Mesenteric fat pad (tissue), 1 donor: ENCODE results near the gene RUFY2. TPM values are rescaled to one million over a fixed set of nuclear protein-coding genes. Genes with fewer than 3 reads are reported as not detected.

Experiments
- DNase-seq: peaks from one replicate; pipeline ENCODE4 v3.0.0-alpha.2; 2020; ENCODE audit warnings: low spot score
- total RNA-seq: library from RNA; stranded (reverse); fragmentation: NEBNext Ultra II Directional; extraction: Animal tissue kit (Norgen Biotek cat#: 25700); gene quantifications from one replicate; pipeline ENCODE4 v1.2.1, GENCODE V29; 2021
- donor health status: DM: yes; HTN: yes; CAD: no.

Gene RUFY2
- total RNA-seq, 1 donor from 2014 or later = 21.2 TPM

GRCh38 chr10:68364101-68364886 is 42.8 kb downstream of the RUFY2 start:
- no peak for DNase-seq

GRCh38 chr10:68362590-68362989 is 44.5 kb downstream of the RUFY2 start:
- DNase-seq = no peak

- DNase-seq = no peak
Measured at GRCh38 chr10:68359189-68359588, 47.9 kb downstream of the RUFY2 start.

- no peak for DNase-seq
Measured at GRCh38 chr10:68353537-68353936, 53.5 kb downstream of the RUFY2 start.

GRCh38 chr10:68348265-68348741 is 58.8 kb downstream of the RUFY2 start:
- no peak for DNase-seq

GRCh38 chr10:68346774-68347173 is 60.3 kb downstream of the RUFY2 start:
- DNase-seq = no peak

GRCh38 chr10:68345621-68346020 is 61.5 kb downstream of the RUFY2 start:
- DNase-seq = no peak

- no peak for DNase-seq
Measured at GRCh38 chr10:68342909-68343516, 64.1 kb downstream of the RUFY2 start.

- DNase-seq = no peak
Measured at GRCh38 chr10:68340358-68341080, 66.6 kb downstream of the RUFY2 start.

- no peak for DNase-seq
Measured at GRCh38 chr10:68336754-68337351, 70.2 kb downstream of the RUFY2 start.

- no peak for DNase-seq
Measured at GRCh38 chr10:68334672-68335467, 72.2 kb downstream of the RUFY2 start.

GRCh38 chr10:68333440-68334431 is 73.3 kb downstream of the RUFY2 start:
- no peak for DNase-seq

- DNase-seq = no peak
Measured at GRCh38 chr10:68333058-68333395, 74.0 kb downstream of the RUFY2 start.

- no peak for DNase-seq
Measured at GRCh38 chr10:68332259-68333057, 74.6 kb downstream of the RUFY2 start, which contains the start of gene PBLD. Gene PBLD, minus strand, starts transcription at chr10:68332928. Its CDS starts 26,084 bp downstream, at chr10:68306844.

- peak; percentile 99 for DNase-seq
Measured at GRCh38 chr10:68331455-68332258, 75.4 kb downstream of the RUFY2 start, which contains the start of gene HNRNPH3. Gene HNRNPH3, plus strand, starts transcription at chr10:68332064. Its CDS starts 5,158 bp downstream, at chr10:68337222.

- DNase-seq = no peak
Measured at GRCh38 chr10:68330852-68331454, 76.1 kb downstream of the RUFY2 start.

GRCh38 chr10:68329506-68329861 is 77.6 kb downstream of the RUFY2 start:
- no peak for DNase-seq
